Brain microvascular endothelial cell (primary cell): Measurements from ENCODE around the gene TOX3.

Experiments used
- DNase-seq: peaks from one replicate; pipeline ENCODE4 v3.0.0-alpha.2; 2020
- H3K27ac ChIP-seq: fragments of 250-450 bp; sonication (Bioruptor Pico); 2 replicates; pipeline ENCODE4 v1.5.1; 2020; ENCODE audit warnings: mild to moderate bottlenecking, moderate library complexity
- H3K27me3 ChIP-seq: fragments of 250-450 bp; sonication (Bioruptor Pico); replicated peaks from 2 replicates; pipeline ENCODE4 v1.5.1; 2020; ENCODE audit warnings: mild to moderate bottlenecking
- H3K36me3 ChIP-seq: fragments of 250-450 bp; sonication (Bioruptor Pico); replicated peaks from 2 replicates; pipeline ENCODE4 v1.5.1; 2020; ENCODE audit warnings: mild to moderate bottlenecking
- H3K4me3 ChIP-seq: 2 replicates; pipeline ENCODE4 v1.5.1; 2011; ENCODE audit warnings: low read depth, mild to moderate bottlenecking, control low read depth, low read length, moderate library complexity
- in situ Hi-C: cut with HindIII; loops from 2 replicates; pipeline ENCODE4 v1.10.0; 2017; ENCODE audit warnings: low sequenced_read_pairs, low pct_ligation_motif_present
- TF ChIP-seq, protein P1 (sequence below): IDR thresholded peaks from 2 replicates; pipeline ENCODE4 v1.5.1; 2011; ENCODE audit warnings: low read depth, mild to moderate bottlenecking, moderate library complexity, low read length, control low read depth, inconsistent platforms; ENCODE audit errors: missing control alignments

Gene TOX3

DNA sequence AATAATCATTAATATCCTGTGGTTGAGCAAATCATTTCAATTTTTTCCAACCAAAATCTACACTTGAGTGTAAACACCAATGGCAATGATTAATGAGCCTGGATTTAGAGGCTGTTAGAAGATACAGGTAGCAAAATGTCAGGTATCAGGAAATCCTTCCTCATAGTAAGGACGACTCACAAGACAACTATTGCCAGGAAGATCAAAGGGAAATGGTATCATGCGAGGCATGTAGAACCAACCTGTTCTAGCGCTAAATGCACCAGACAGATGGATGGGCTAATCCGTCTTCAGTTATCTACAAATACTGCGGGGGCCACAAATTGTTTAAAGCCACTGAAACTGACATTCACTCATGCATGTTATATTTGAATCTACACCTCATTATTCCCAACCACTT is 28.1 kb downstream of the TOX3 start:
- TF ChIP-seq, protein P1, sequence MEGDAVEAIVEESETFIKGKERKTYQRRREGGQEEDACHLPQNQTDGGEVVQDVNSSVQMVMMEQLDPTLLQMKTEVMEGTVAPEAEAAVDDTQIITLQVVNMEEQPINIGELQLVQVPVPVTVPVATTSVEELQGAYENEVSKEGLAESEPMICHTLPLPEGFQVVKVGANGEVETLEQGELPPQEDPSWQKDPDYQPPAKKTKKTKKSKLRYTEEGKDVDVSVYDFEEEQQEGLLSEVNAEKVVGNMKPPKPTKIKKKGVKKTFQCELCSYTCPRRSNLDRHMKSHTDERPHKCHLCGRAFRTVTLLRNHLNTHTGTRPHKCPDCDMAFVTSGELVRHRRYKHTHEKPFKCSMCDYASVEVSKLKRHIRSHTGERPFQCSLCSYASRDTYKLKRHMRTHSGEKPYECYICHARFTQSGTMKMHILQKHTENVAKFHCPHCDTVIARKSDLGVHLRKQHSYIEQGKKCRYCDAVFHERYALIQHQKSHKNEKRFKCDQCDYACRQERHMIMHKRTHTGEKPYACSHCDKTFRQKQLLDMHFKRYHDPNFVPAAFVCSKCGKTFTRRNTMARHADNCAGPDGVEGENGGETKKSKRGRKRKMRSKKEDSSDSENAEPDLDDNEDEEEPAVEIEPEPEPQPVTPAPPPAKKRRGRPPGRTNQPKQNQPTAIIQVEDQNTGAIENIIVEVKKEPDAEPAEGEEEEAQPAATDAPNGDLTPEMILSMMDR, result no peak
- Histone ChIP-seq H3K27me3 (no peaks in the 10 kb centered on the region), H3K36me3 (no peaks in the 10 kb centered on the region), H3K4me3 (no peak overlapping the region), H3K27ac (no peak overlapping the region)
- in situ Hi-C loops, result no loop called here
- no peak for DNase-seq

DNA sequence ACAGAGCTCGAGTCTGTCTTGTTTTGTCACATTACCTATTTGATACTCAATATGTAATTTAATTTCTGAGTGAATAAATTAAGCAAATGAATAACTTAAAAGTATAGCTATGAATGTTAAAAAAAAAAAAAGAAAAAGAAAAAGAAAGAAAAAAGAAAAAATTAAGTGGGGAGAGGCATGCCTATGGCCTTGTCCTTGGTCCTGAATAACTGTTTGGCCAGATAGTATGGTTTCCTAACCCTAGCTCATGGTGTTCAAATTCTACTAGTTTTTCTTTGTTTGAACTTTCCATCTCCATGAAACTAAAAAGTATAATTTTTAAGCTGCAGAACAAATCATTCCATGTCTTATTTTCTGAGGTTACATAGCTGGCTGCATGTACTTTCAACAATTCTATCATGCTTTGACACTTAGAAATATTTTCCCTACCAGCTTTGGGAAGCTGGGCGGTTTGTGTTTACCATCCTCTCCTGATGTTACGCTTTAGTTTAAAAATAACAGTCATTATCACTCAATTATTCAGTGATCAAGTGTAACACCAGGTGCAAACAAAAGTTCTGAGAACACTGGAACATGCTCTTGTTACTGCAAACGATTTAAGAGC is 31.8 kb downstream of the TOX3 start:
- DNase-seq, result no peak
- in situ Hi-C loops, result no loop called here
- Histone ChIP-seq H3K27me3 (no peaks in the 10 kb centered on the region), H3K27ac (no peak overlapping the region), H3K4me3 (no peak overlapping the region), H3K36me3 (no peaks in the 10 kb centered on the region)
- TF ChIP-seq, protein P1, result no peak

DNA sequence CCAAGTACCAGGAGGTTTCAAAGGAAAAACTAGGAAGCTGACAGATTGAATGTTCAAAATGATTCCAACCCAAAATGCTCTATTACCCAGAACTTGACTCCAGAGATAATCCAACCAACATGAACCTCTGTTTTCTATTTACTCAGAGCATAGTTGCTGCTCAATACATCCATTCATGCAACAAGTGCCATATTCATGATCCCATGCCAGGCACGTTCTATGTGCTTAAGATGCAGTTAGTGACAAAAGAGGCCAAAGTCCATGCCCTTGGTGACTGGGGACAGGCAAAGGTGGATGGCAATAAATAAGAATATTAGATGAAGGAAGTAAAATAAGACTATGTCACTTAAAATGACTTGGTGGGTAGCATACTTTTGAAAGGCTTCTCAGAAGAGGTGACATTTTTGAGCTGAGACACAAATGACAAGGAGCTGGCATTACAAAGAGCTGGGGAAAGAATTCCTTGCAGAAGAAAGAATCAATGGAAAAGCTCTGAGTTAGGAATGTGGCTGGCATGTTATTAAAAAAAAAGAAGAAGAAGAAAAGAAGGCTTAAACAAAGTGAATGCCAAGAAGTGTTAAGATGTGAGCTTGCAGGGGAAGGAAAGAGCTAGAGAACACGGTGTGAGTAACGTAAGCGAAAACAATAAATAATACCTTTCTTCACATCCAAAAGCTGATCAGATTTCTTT is 34.5 kb downstream of the TOX3 start:
- no peak overlapping the region for H3K4me3 ChIP-seq
- in situ Hi-C loops, result no loop called here
- no peak for DNase-seq
- H3K27ac ChIP-seq, result no peak overlapping the region
- no peaks in the 10 kb centered on the region for H3K36me3 ChIP-seq
- H3K27me3 ChIP-seq, result no peaks in the 10 kb centered on the region
- TF ChIP-seq, protein P1, result no peak

DNA sequence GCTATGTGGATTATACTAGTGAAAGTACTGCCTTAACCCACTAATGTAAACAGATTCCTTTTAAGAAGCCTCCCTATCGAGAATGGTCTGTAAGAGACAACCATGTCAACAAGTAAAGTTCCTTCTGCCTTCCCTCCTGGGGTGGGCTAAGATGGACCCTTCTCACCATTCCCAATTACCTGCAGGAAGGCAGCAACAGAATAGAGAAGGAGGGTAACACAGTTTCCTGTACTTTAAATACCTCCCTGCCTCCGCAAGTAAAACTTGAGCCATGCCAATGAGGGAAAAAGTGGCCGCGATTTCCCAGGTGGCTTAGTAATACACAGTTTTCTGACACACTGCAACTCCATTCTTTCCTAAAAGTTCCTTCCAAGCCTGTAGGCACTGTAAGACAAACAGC is 45.2 kb downstream of the TOX3 start:
- Histone ChIP-seq H3K4me3 (no peak overlapping the region), H3K36me3 (no peaks in the 10 kb centered on the region), H3K27me3 (no peaks in the 10 kb centered on the region), H3K27ac (no peak overlapping the region)
- DNase-seq, result no peak
- TF ChIP-seq, protein P1, result no peak
- in situ Hi-C loops, result no loop called here

DNA sequence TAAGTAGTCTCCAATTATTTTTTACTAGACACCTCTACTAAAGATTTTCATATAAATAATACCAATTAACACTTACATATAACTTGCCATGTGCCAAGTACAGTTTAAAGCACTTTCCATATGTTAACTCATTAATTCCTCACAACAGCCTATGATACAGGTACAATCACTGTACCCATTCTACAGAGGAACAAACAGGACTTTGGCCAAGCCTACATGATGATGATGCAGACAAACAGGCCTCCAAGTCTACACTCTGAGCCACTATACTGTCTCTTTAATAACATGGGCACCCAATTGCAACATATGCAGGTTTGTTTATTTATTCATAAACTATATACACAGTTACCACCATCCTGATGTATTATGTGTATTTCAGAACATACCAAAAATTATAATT is 46.0 kb downstream of the TOX3 start:
- no peak overlapping the region for H3K27ac ChIP-seq
- DNase-seq, result no peak
- H3K36me3 ChIP-seq, result no peaks in the 10 kb centered on the region
- no peaks in the 10 kb centered on the region for H3K27me3 ChIP-seq
- TF ChIP-seq, protein P1, result no peak
- H3K4me3 ChIP-seq, result no peak overlapping the region
- in situ Hi-C loops, result no loop called here

DNA sequence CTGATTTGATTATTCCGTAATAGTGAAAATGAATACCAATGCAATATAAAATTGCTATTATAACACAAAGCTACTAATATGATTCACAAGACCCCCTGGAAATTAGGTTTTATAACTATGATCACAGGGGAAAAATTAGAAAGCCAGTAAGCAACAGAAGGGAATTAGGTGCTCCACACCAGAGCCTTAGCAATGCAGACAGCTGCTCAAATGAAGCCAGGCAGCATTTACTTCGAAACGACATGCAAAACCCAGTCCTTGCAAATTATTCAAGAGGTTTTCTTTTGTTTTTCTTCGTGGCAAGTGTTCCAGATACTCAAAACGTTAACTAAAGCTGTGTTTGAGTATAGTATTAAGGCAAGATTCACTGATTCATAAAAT is 47.9 kb downstream of the TOX3 start:
- no peak for DNase-seq
- H3K36me3 ChIP-seq, result no peaks in the 10 kb centered on the region
- in situ Hi-C loops, result no loop called here
- H3K4me3 ChIP-seq, result no peak overlapping the region
- H3K27ac ChIP-seq, result no peak overlapping the region
- H3K27me3 ChIP-seq, result no peaks in the 10 kb centered on the region
- TF ChIP-seq, protein P1, result no peak
